Measurements from ENCODE around the gene LCN15.

- TF ChIP-seq CTCF (IDR thresholded peaks at IDR 0.05; ENCODE audit: insufficient read depth, low read depth, low read length), result no peak
- TF ChIP-seq EZH2 (IDR thresholded peaks at IDR 0.05; ENCODE audit: insufficient read depth, low read length), result no peak
These were observed 5.3 kb downstream of the LCN15 start for GRCh38 chr9:136759001-136759400.

Measured in astrocyte (in vitro differentiated cells and primary cell).